HepG2 (cell line): ENCODE results near the gene LOX. TPM values are rescaled to one million over a fixed set of nuclear protein-coding genes. Genes with fewer than 3 reads are reported as not detected.

ENCODE experiments used
- ATAC-seq: fragments of 200-7000 bp; cut with Tn5 transposase; 3 replicates; pipeline ENCODE4 v1.9.1; 2020; ENCODE audit warnings: mild to moderate bottlenecking, moderate library complexity
- BruUV-seq: library from RNA; stranded (reverse); fragments of 400-500 nt; replicated peaks from 2 replicates; lab custom pipeline; 2021; lab: Mats Ljungman, UMichigan
- CTCF ChIA-PET: fragments of 300-600 bp; formaldehyde crosslinking; extraction: SDS; loops from one replicate; lab custom pipeline; 2021; ENCODE audit warnings: low total read pairs, inconsistent platforms, low intra/inter-chr PET ratio; lab: Yijun Ruan, JAX
- POLR2A ChIA-PET: fragments of 350-600 bp; sonication (Branson Sonifier 250); formaldehyde crosslinking; loops from one replicate; lab custom pipeline; 2020; ENCODE audit warnings: antibody characterized with exemption, inconsistent platforms; lab: Yijun Ruan, JAX
- DNase-seq: peaks from one replicate; pipeline ENCODE4 v3.0.0-alpha.2; 2015; ENCODE audit warnings: low spot score
- FAIRE-seq: peaks from 3 replicates; lab custom pipeline; 2011; peaks lifted over from hg19 to GRCh38; lab: Jason Lieb, UNC
- H2AFZ ChIP-seq: one replicate; pipeline ENCODE4 v1.6.1; 2011; ENCODE audit warnings: low read length, inconsistent platforms
- H3K27ac ChIP-seq: fragments of 300-600 bp; 3 replicates; pipeline ENCODE4 v1.8.0; 2011; ENCODE audit warnings: mixed run types, mild to moderate bottlenecking, mixed read lengths, low read length, inconsistent platforms; ENCODE audit not compliant: insufficient read depth; ENCODE audit errors: extremely low read length
- H3K27me3 ChIP-seq, 2 experiments: fragments of 200-600 bp in 1 of 2; 2 replicates in 1 of 2; 3 replicates in 1 of 2; pipeline versions ENCODE4 v1.6.0 to v1.8.0; 2011; ENCODE audit warnings: low read length in 2 of 2, mild to moderate bottlenecking in 2 of 2, moderate library complexity in 2 of 2, inconsistent platforms in 1 of 2; ENCODE audit not compliant: insufficient read depth in 2 of 2, control insufficient read depth in 1 of 2
- H3K36me3 ChIP-seq, 2 experiments: fragments of 200-600 bp in 1 of 2; replicated peaks in 1 of 2; 2 replicates in 1 of 2; 3 replicates in 1 of 2; pipeline versions ENCODE4 v1.5.1 to v1.8.0; 2011; ENCODE audit warnings: low read length in 2 of 2, inconsistent platforms in 1 of 2; ENCODE audit not compliant: insufficient read depth in 2 of 2, control insufficient read depth in 1 of 2
- H3K4me1 ChIP-seq: 2 replicates; pipeline ENCODE4 v1.5.1; 2012; ENCODE audit warnings: low read length, inconsistent platforms; ENCODE audit not compliant: insufficient read depth
- H3K4me2 ChIP-seq: 2 replicates; pipeline ENCODE4 v1.6.0; 2011; ENCODE audit warnings: low read depth, low read length, inconsistent platforms
- H3K4me3 ChIP-seq, 3 experiments: fragments of 200-600 bp in 1 of 3; sonication (generic), shearing (Covaris generic) in 1 of 3; replicated peaks in 1 of 3; 2 replicates each; pipeline ENCODE4 v1.5.1; 2011 to 2016; ENCODE audit warnings: low read length in 3 of 3, inconsistent platforms in 2 of 3, low read depth in 2 of 3, mild to moderate bottlenecking in 2 of 3, control low read depth in 1 of 3, mixed read lengths in 1 of 3; ENCODE audit not compliant: insufficient read depth in 1 of 3
- H3K79me2 ChIP-seq: one replicate; pipeline ENCODE4 v1.6.1; 2011; ENCODE audit warnings: low read length, inconsistent platforms; ENCODE audit not compliant: insufficient read depth
- H3K9ac ChIP-seq: 2 replicates; pipeline ENCODE4 v1.6.0; 2011; ENCODE audit warnings: mild to moderate bottlenecking, low read depth, low read length, inconsistent platforms; ENCODE audit not compliant: insufficient read depth
- H3K9me3 ChIP-seq: 2 replicates; pipeline ENCODE4 v1.5.1; 2012; ENCODE audit warnings: mild to moderate bottlenecking, low read length
- H4K20me1 ChIP-seq: 2 replicates; pipeline ENCODE4 v1.6.0; 2011; ENCODE audit warnings: inconsistent platforms, mild to moderate bottlenecking, low read length, moderate library complexity; ENCODE audit not compliant: insufficient read depth
- EED ChIP-seq: sonication (generic); formaldehyde crosslinking; IDR thresholded peaks from 2 replicates; pipeline ENCODE4 v1.5.0; 2020; ENCODE audit warnings: mild to moderate bottlenecking, missing genetic modification reagents
- ELF1 ChIP-seq: sonication (generic); formaldehyde crosslinking; IDR thresholded peaks from 2 replicates; pipeline ENCODE4 v1.4.0; 2020; ENCODE audit warnings: missing genetic modification reagents
- HOXA5 ChIP-seq: sonication (generic); formaldehyde crosslinking; IDR thresholded peaks from 2 replicates; pipeline ENCODE4 v1.4.0; 2020; ENCODE audit warnings: missing genetic modification reagents
- NFRKB ChIP-seq: fragments of 450-650 bp; IDR thresholded peaks from 2 replicates; pipeline ENCODE4 v1.6.1; 2017
- POGZ ChIP-seq: sonication (generic); formaldehyde crosslinking; IDR thresholded peaks from 2 replicates; pipeline ENCODE4 v1.4.0; 2020; ENCODE audit warnings: mild to moderate bottlenecking, missing genetic modification reagents
- RFXAP ChIP-seq: sonication (generic); formaldehyde crosslinking; IDR thresholded peaks from 2 replicates; pipeline ENCODE4 v1.4.0; 2020; ENCODE audit warnings: missing genetic modification reagents, borderline replicate concordance
- SKI ChIP-seq: fragments of 450-650 bp; IDR thresholded peaks from one replicate; pipeline ENCODE4 v1.6.1; 2018; ENCODE audit warnings: mild to moderate bottlenecking; ENCODE audit not compliant: partially characterized antibody
- TCF12 ChIP-seq, 2 experiments: fragments of 450-650 bp in 1 of 2; sonication (generic) in 1 of 2; formaldehyde crosslinking in 1 of 2; IDR thresholded peaks; 2 replicates each; pipeline versions ENCODE4 v1.6.1 to v1.8.0; 2017 to 2022; ENCODE audit warnings: antibody characterized with exemption in 1 of 2, mild to moderate bottlenecking in 1 of 2, missing genetic modification reagents in 1 of 2, moderate library complexity in 1 of 2
- YEATS4 ChIP-seq: sonication (generic); formaldehyde crosslinking; IDR thresholded peaks from 2 replicates; pipeline ENCODE4 v1.4.0; 2020; ENCODE audit warnings: missing genetic modification reagents, borderline replicate concordance
- ZBTB21 ChIP-seq: sonication (generic); formaldehyde crosslinking; IDR thresholded peaks from 2 replicates; pipeline ENCODE4 v1.4.0; 2020; ENCODE audit warnings: missing genetic modification reagents
- ZMYM4 ChIP-seq: sonication (generic); formaldehyde crosslinking; IDR thresholded peaks from 2 replicates; pipeline ENCODE4 v1.8.1; 2023; ENCODE audit warnings: mild to moderate bottlenecking, missing genetic modification reagents
- ZNF253 ChIP-seq: sonication (generic); formaldehyde crosslinking; IDR thresholded peaks from 2 replicates; pipeline ENCODE4 v1.8.0; 2022; ENCODE audit warnings: mild to moderate bottlenecking, missing genetic modification reagents, borderline replicate concordance
- ZNF281 ChIP-seq: sonication (generic); formaldehyde crosslinking; IDR thresholded peaks from 2 replicates; pipeline ENCODE4 v1.4.0; 2020; ENCODE audit warnings: missing genetic modification reagents, borderline replicate concordance
- ZNF598 ChIP-seq: sonication (generic); formaldehyde crosslinking; IDR thresholded peaks from 2 replicates; pipeline ENCODE4 v1.5.1; 2020; ENCODE audit warnings: mild to moderate bottlenecking, missing genetic modification reagents, borderline replicate concordance
- ZNF687 ChIP-seq: sonication (generic); formaldehyde crosslinking; IDR thresholded peaks from 2 replicates; pipeline ENCODE4 v1.5.1; 2020; ENCODE audit warnings: mild to moderate bottlenecking, missing genetic modification reagents, moderate library complexity
- ZNF775 ChIP-seq: sonication (generic); formaldehyde crosslinking; IDR thresholded peaks from 2 replicates; pipeline ENCODE4 v1.4.0; 2020; ENCODE audit warnings: missing genetic modification reagents, mild to moderate bottlenecking, moderate library complexity, borderline replicate concordance
- WGBS: methylation state at CpG from one replicate; pipeline ENCODE4 v1.1.6; 2017; ENCODE audit warnings: low lambda C conversion rate; 5-methylcytosine and 5-hydroxymethylcytosine counted together
- in situ Hi-C: cut with HindIII; loops from 2 replicates; pipeline ENCODE4 v1.10.0; 2017; ENCODE audit warnings: low pct_unique_long_range_greater_than_20kb; ENCODE audit not compliant: extremely low pct_ligation_motif_present
- intact Hi-C: fragments of 100-400 bp; cut with micrococcal nuclease; formaldehyde crosslinking; loops from one replicate; pipeline ENCODE4 v1.10.0; 2022; ENCODE audit not compliant: unreplicated experiment
- polyA plus RNA-seq, 8 experiments: library from polyadenylated mRNA; depleted of rRNA in 3 of 8; stranded (reverse) in 7 of 8; unstranded in 1 of 8; fragments of >200 nt; fragmentation: Illumina TruSeq in 4 of 8; extraction: Trizol in 4 of 8; gene quantifications; 2 replicates each; pipeline versions ENCODE4 v1.2.1 to v1.2.3, GENCODE V29; 2011 to 2016; ENCODE audit warnings: low read depth in 4 of 8, missing spikeins in 1 of 8, mixed read lengths in 1 of 8; ENCODE audit not compliant: insufficient read depth in 1 of 8
- total RNA-seq, 5 experiments: library from RNA; depleted of rRNA; stranded (reverse); fragments of >200 nt; fragmentation: Illumina TruSeq; extraction: Trizol; gene quantifications; 2 replicates each; pipeline ENCODE4 v1.2.3, GENCODE V29; 2016; ENCODE audit warnings: low read depth in 1 of 5

LOX gene
- total and polyA plus RNA-seq, 2 of the 13 experiments (the other 11 are each of a cell fraction or from before 2014, with no cell fraction given): 0.73 to 173 TPM

- ATAC-seq (peak; percentile 84), DNase-seq (peak; percentile 70), FAIRE-seq (no peak)
- peak overlapping the region; percentile 77 for H3K27ac ChIP-seq
- H4K20me1 ChIP-seq: no peaks in the 10 kb centered on the region
- BruUV-seq: no TSS peak
- 2% methylated on average over 13 of the region's 43 CpGs for WGBS
- in situ Hi-C loops (loop anchor here (10.0 kb wide), 1 partner anchor 102 kb away; no protein-coding TSS in a partner anchor), intact Hi-C loops (loop anchor here (1.0 to 2.0 kb wide), 2 partner anchors 38 to 116 kb away; partner anchors contain the start of gene SRFBP1)
- peaks cover 3% of the 10 kb centered on the region in 2 experiments; a peak in 4 of 5 replicates for H3K36me3 ChIP-seq
- no peaks in the 10 kb centered on the region for H3K79me2 ChIP-seq
- H3K9me3 ChIP-seq: no peaks in the 10 kb centered on the region
- no peak overlapping the region for H2AFZ ChIP-seq
- peaks cover 0 to 7% of the 10 kb centered on the region in 2 experiments; a peak in 3 of 5 replicates for H3K27me3 ChIP-seq
- peak overlapping the region; percentile 48 to 86 (median 74) for H3K4me3 ChIP-seq
- CTCF ChIA-PET: no interaction called here
- H3K4me1 ChIP-seq: peaks cover 60% of the 10 kb centered on the region
- H3K4me2 ChIP-seq: peak overlapping the region; percentile 99
- peak overlapping the region; percentile 72 for H3K9ac ChIP-seq
- POLR2A ChIA-PET: interaction anchor here (0.7 to 1.7 kb wide), 2 partner anchors 56 to 1347 kb away, joined by 3 to 4 read pairs; partner anchors contain the start of gene CEP120
- peak; percentile 88 for TF ChIP-seq SKI
- TF ChIP-seq ZNF253 (CRISPR knock-in tag): no peak
- TF ChIP-seq ZBTB21: no peak
- TF ChIP-seq TCF12 (IDR thresholded peaks at IDR 0.05): no peak
- no peak for TF ChIP-seq TCF12 (CRISPR knock-in tag; IDR thresholded peaks at IDR 0.05)
- 0 out of 2 replicates have a peak, but pooled peaks have one; percentile 7 for TF ChIP-seq YEATS4 (CRISPR knock-in tag)
- TF ChIP-seq ZNF687 (CRISPR knock-in tag): peak; percentile 64
- TF ChIP-seq POGZ (CRISPR knock-in tag): peak; percentile 69; the same call in 1 of the 2 replicates
- TF ChIP-seq EED (CRISPR knock-in tag): peak; percentile 25; the same call in 1 of the 2 replicates
- TF ChIP-seq ZNF775 (CRISPR knock-in tag): no peak
- peak; percentile 75 for TF ChIP-seq ZMYM4 (CRISPR knock-in tag)
- peak; percentile 49; the same call in 1 of the 2 replicates for TF ChIP-seq ZNF598 (CRISPR knock-in tag)
- 0 out of 2 replicates have a peak, but pooled peaks have one; percentile 41 for TF ChIP-seq ELF1 (CRISPR knock-in tag)
- TF ChIP-seq ZNF281 (CRISPR knock-in tag): no peak; the same call in 1 of the 2 replicates
- TF ChIP-seq NFRKB: no peak
- no peak for TF ChIP-seq RFXAP (CRISPR knock-in tag)
- no peak; the same call in 1 of the 2 replicates for TF ChIP-seq HOXA5 (CRISPR knock-in tag)
Measured at GRCh38 chr5:122076669-122077365, 1.2 kb downstream of the LOX start.
